Panc1 (cell line): ENCODE results near the gene SLC22A7.

Source experiments
- POLR2AphosphoS5 ChIP-seq: IDR thresholded peaks from 2 replicates; pipeline ENCODE4 v1.6.1; 2012; ENCODE audit warnings: mild to moderate bottlenecking, low read depth, low read length, moderate library complexity
- TF ChIP-seq, protein P1 (sequence below): fragments of 450-650 bp; IDR thresholded peaks from 2 replicates; pipeline ENCODE4 v1.5.1; 2017; ENCODE audit warnings: mild to moderate bottlenecking
- TF ChIP-seq, protein P2 (sequence below), 2 experiments: IDR thresholded peaks; 2 replicates each; pipeline ENCODE4 v1.6.1; 2011 to 2012; ENCODE audit warnings: low read depth in 2 of 2, control low read depth in 1 of 2, low read length in 1 of 2, mild to moderate bottlenecking in 1 of 2, moderate library complexity in 1 of 2; ENCODE audit not compliant: insufficient read depth in 1 of 2

DNA sequence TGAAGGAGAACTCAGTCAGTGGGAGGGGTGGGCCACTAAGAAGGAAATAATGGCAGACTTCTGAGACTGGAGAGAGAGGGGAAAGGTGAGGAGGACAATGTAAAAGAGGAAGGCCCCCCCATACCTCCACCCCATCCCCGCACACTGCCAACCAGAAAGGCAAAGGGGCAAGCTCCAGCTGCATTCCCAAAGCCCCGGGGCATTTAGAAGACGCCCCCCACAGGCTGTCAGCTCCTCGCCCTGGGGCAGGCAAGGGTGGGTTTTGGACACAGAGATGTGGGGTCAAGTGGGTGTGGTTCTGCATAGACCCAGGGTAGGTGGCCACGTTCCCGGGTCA, 20.8 kb upstream of the SLC22A7 start:
- TF ChIP-seq, protein P1, sequence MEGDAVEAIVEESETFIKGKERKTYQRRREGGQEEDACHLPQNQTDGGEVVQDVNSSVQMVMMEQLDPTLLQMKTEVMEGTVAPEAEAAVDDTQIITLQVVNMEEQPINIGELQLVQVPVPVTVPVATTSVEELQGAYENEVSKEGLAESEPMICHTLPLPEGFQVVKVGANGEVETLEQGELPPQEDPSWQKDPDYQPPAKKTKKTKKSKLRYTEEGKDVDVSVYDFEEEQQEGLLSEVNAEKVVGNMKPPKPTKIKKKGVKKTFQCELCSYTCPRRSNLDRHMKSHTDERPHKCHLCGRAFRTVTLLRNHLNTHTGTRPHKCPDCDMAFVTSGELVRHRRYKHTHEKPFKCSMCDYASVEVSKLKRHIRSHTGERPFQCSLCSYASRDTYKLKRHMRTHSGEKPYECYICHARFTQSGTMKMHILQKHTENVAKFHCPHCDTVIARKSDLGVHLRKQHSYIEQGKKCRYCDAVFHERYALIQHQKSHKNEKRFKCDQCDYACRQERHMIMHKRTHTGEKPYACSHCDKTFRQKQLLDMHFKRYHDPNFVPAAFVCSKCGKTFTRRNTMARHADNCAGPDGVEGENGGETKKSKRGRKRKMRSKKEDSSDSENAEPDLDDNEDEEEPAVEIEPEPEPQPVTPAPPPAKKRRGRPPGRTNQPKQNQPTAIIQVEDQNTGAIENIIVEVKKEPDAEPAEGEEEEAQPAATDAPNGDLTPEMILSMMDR: no peak
- TF ChIP-seq POLR2AphosphoS5: no peak
- TF ChIP-seq, protein P2, sequence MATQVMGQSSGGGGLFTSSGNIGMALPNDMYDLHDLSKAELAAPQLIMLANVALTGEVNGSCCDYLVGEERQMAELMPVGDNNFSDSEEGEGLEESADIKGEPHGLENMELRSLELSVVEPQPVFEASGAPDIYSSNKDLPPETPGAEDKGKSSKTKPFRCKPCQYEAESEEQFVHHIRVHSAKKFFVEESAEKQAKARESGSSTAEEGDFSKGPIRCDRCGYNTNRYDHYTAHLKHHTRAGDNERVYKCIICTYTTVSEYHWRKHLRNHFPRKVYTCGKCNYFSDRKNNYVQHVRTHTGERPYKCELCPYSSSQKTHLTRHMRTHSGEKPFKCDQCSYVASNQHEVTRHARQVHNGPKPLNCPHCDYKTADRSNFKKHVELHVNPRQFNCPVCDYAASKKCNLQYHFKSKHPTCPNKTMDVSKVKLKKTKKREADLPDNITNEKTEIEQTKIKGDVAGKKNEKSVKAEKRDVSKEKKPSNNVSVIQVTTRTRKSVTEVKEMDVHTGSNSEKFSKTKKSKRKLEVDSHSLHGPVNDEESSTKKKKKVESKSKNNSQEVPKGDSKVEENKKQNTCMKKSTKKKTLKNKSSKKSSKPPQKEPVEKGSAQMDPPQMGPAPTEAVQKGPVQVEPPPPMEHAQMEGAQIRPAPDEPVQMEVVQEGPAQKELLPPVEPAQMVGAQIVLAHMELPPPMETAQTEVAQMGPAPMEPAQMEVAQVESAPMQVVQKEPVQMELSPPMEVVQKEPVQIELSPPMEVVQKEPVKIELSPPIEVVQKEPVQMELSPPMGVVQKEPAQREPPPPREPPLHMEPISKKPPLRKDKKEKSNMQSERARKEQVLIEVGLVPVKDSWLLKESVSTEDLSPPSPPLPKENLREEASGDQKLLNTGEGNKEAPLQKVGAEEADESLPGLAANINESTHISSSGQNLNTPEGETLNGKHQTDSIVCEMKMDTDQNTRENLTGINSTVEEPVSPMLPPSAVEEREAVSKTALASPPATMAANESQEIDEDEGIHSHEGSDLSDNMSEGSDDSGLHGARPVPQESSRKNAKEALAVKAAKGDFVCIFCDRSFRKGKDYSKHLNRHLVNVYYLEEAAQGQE (IDR thresholded peaks at IDR 0.05; ENCODE audit: insufficient read depth in 1 of 2, low read depth in 2 of 2, low read length in 1 of 2): no peak
